PFSK-1 (cell line): ENCODE data around the gene SVIL.

Experiments used
- FOXP2 ChIP-seq: optimal IDR thresholded peaks from 2 replicates; pipeline ENCODE3; 2011; ENCODE audit warnings: borderline replicate concordance, control low read depth, inconsistent platforms; ENCODE audit not compliant: insufficient read depth; ENCODE audit errors: extremely low read length, extremely low read depth
- POLR2AphosphoS5 ChIP-seq: IDR thresholded peaks from 2 replicates; pipeline ENCODE4 v1.6.1; 2012; ENCODE audit warnings: low read depth, mild to moderate bottlenecking, control low read depth, low read length, moderate library complexity
- SIN3A ChIP-seq: IDR thresholded peaks from 2 replicates; pipeline ENCODE4 v1.6.1; 2012; ENCODE audit warnings: mild to moderate bottlenecking, low read length, moderate library complexity, borderline replicate concordance; ENCODE audit not compliant: insufficient read depth
- TAF1 ChIP-seq: IDR thresholded peaks from 2 replicates; pipeline ENCODE4 v1.6.1; 2012; ENCODE audit warnings: low read length, control low read depth, borderline replicate concordance; ENCODE audit not compliant: insufficient read depth
- TF ChIP-seq, protein P1 (sequence below), 2 experiments: IDR thresholded peaks; 2 replicates each; pipeline versions ENCODE4 v1.6.1 to v1.8.0; 2011 to 2012; ENCODE audit warnings: low read depth in 2 of 2, low read length in 2 of 2, control low read depth in 1 of 2, inconsistent platforms in 1 of 2, mild to moderate bottlenecking in 1 of 2, moderate library complexity in 1 of 2; ENCODE audit not compliant: insufficient read depth in 1 of 2

Gene SVIL

DNA sequence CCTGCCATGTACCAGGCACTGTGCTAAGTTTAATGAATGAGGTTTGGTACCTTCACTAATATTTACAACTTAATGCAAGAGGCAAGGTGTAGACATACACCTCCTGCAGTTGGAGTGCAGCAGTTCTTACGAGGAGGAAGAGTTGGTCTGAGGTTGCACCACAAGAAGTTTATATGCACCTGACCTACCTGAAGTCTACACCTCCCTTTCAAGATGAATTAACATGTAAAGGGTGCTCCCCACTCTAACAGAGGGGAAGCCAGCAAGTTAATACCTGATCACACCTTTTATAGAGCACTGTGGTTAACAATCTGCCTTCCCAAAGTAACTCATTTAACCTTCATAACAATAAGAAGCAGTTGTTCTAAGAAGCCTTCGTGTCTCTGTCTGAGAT lies 225.9 kb downstream of the SVIL start:
- TF ChIP-seq TAF1 (no peak), POLR2AphosphoS5 (no peak), FOXP2 (no peak), SIN3A (no peak)
- TF ChIP-seq, protein P1, sequence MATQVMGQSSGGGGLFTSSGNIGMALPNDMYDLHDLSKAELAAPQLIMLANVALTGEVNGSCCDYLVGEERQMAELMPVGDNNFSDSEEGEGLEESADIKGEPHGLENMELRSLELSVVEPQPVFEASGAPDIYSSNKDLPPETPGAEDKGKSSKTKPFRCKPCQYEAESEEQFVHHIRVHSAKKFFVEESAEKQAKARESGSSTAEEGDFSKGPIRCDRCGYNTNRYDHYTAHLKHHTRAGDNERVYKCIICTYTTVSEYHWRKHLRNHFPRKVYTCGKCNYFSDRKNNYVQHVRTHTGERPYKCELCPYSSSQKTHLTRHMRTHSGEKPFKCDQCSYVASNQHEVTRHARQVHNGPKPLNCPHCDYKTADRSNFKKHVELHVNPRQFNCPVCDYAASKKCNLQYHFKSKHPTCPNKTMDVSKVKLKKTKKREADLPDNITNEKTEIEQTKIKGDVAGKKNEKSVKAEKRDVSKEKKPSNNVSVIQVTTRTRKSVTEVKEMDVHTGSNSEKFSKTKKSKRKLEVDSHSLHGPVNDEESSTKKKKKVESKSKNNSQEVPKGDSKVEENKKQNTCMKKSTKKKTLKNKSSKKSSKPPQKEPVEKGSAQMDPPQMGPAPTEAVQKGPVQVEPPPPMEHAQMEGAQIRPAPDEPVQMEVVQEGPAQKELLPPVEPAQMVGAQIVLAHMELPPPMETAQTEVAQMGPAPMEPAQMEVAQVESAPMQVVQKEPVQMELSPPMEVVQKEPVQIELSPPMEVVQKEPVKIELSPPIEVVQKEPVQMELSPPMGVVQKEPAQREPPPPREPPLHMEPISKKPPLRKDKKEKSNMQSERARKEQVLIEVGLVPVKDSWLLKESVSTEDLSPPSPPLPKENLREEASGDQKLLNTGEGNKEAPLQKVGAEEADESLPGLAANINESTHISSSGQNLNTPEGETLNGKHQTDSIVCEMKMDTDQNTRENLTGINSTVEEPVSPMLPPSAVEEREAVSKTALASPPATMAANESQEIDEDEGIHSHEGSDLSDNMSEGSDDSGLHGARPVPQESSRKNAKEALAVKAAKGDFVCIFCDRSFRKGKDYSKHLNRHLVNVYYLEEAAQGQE (IDR thresholded peaks at IDR 0.05; ENCODE audit: insufficient read depth in 1 of 2, low read depth in 2 of 2, low read length in 2 of 2), result no peak
